WERI-Rb-1 (cell line): ENCODE data around the gene NFATC1.

Experiments
- DNase-seq: peaks from one replicate; pipeline ENCODE4 v3.0.0-alpha.2; 2020
- H3K27ac ChIP-seq: fragments of 250-450 bp; sonication (Bioruptor Pico); 2 replicates; pipeline ENCODE4 v1.5.1; 2020; ENCODE audit warnings: mild to moderate bottlenecking, moderate library complexity
- H3K27me3 ChIP-seq: fragments of 250-450 bp; sonication (Bioruptor Pico); 2 replicates; pipeline ENCODE4 v1.5.1; 2021; ENCODE audit warnings: mild to moderate bottlenecking, low read depth, moderate library complexity; ENCODE audit not compliant: insufficient read depth, severe bottlenecking
- H3K36me3 ChIP-seq: fragments of 250-450 bp; sonication (Bioruptor Pico); 2 replicates; pipeline ENCODE4 v1.5.1; 2020; ENCODE audit warnings: mild to moderate bottlenecking, moderate library complexity
- H3K4me3 ChIP-seq: 2 replicates; pipeline ENCODE4 v1.5.1; 2011; ENCODE audit warnings: low read depth, mild to moderate bottlenecking, control low read depth, low read length
- H3K9me3 ChIP-seq: fragments of 250-450 bp; sonication (Bioruptor Pico); 2 replicates; pipeline ENCODE4 v1.5.1; 2021; ENCODE audit warnings: mild to moderate bottlenecking, moderate library complexity; ENCODE audit not compliant: severe bottlenecking
- TF ChIP-seq, protein P1 (sequence below): IDR thresholded peaks from 2 replicates; pipeline ENCODE4 v1.5.1; 2011; ENCODE audit warnings: low read depth, mild to moderate bottlenecking, control low read depth, inconsistent platforms, low read length

Gene NFATC1

DNA sequence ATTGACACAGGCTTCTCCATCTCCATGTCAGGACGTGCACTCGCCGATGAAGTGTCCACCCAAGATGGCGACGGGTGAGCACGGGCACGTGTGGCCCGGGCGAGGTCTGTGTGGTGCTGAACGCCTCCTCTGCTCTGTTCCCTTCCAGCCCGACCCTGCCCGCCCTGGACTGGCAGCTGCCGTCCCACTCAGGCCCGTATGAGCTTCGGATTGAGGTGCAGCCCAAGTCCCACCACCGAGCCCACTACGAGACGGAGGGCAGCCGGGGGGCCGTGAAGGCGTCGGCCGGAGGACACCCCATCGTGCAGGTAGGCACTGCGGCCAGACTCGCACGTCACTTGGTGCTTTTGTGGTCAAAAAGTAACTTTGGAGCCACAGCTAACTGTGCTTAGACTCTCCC is 37.7 kb downstream of the NFATC1 start:
- H3K36me3 ChIP-seq = peaks cover 47% of the 10 kb centered on the region
- H3K27ac ChIP-seq = no peak overlapping the region
- no peaks in the 10 kb centered on the region for H3K27me3 ChIP-seq
- TF ChIP-seq, protein P1, sequence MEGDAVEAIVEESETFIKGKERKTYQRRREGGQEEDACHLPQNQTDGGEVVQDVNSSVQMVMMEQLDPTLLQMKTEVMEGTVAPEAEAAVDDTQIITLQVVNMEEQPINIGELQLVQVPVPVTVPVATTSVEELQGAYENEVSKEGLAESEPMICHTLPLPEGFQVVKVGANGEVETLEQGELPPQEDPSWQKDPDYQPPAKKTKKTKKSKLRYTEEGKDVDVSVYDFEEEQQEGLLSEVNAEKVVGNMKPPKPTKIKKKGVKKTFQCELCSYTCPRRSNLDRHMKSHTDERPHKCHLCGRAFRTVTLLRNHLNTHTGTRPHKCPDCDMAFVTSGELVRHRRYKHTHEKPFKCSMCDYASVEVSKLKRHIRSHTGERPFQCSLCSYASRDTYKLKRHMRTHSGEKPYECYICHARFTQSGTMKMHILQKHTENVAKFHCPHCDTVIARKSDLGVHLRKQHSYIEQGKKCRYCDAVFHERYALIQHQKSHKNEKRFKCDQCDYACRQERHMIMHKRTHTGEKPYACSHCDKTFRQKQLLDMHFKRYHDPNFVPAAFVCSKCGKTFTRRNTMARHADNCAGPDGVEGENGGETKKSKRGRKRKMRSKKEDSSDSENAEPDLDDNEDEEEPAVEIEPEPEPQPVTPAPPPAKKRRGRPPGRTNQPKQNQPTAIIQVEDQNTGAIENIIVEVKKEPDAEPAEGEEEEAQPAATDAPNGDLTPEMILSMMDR = no peak
- H3K4me3 ChIP-seq = no peak overlapping the region
- no peaks in the 10 kb centered on the region for H3K9me3 ChIP-seq
- DNase-seq = no peak

DNA sequence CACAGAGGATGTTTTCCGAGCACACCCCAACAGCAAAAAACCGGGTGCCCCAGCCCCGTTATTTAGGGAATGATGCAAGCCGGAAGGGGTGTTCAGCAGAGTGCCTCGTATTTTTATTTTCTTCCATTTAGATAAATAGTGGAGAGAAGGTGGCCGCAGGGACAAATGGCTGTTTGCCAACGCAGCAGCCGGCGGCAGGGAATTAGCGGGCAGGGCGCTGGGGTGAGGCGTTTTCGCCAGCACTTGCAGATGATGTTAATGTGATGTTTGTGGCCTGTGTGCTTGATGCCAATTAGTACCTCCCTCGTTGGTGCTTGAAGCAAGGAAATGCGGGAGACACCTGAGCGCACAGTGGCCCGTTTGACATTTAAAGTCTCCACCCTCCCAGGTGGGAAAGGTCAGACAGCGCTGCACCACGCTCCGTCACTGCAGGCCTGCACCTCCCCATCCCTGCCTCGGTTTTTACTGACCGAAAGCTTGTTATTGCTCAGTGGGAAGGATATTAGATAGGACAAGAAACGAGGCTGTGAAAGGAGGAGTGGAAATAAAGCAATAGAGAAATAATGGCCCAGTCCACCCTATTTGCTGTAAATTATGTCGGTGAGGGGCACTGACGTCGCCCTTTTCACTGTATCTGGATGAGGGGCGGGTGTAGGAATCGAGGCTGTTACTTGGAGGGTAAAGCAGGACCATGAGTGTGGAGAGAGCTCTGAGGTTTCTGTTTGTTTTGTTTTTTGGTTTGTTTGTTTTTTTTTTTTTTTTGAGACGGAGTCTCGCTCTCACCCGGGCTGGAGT is 39.1 kb downstream of the NFATC1 start:
- TF ChIP-seq, protein P1 = no peak

DNA sequence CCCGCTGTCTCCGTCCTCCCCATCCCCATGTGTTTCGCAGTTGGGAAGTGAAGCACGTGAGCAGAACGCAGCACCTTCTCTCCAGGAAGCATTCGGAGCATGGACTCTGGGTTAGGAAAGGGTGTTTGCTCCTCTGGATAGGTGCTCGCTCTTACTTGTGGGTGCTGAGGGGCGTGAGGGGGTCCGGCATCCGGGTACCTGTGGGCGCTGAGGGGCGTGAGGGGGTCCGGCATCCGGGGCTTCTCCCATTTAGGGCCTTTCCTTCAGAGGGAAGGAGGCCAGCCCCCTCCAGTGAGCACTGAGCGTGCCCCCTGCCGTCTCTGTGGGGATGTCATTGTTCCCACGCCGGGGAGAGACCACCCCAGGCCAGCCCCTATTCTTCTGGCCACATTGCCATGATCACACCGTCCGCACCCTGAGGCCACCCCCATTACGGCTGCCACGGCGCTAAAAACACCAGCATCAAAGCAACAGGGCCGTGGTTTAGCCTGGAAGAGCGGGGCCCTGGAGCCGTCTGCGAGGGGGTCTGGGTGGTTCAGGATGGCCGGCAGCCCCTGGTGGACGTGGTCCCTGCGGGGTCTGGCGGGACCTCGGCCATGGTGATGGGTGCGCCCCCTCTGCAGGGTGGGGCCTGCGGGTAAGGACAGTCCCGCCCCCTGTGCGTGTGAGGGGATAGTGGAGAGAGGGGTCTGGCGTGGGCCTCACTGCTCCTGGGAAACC is 41.0 kb downstream of the NFATC1 start:
- DNase-seq = no peak
- H3K27me3 ChIP-seq = no peaks in the 10 kb centered on the region
- H3K36me3 ChIP-seq = peaks cover 60% of the 10 kb centered on the region
- no peaks in the 10 kb centered on the region for H3K9me3 ChIP-seq
- H3K4me3 ChIP-seq = no peak overlapping the region
- TF ChIP-seq, protein P1 = no peak
- no peak overlapping the region for H3K27ac ChIP-seq

More for the DNA sequence above, 39.1 kb downstream of the NFATC1 start:
- Histone ChIP-seq H3K27me3 (no peaks in the 10 kb centered on the region), H3K9me3 (no peaks in the 10 kb centered on the region), H3K36me3 (peaks cover 53% of the 10 kb centered on the region), H3K4me3 (no peak overlapping the region), H3K27ac (no peak overlapping the region)
- no peak for DNase-seq

DNA sequence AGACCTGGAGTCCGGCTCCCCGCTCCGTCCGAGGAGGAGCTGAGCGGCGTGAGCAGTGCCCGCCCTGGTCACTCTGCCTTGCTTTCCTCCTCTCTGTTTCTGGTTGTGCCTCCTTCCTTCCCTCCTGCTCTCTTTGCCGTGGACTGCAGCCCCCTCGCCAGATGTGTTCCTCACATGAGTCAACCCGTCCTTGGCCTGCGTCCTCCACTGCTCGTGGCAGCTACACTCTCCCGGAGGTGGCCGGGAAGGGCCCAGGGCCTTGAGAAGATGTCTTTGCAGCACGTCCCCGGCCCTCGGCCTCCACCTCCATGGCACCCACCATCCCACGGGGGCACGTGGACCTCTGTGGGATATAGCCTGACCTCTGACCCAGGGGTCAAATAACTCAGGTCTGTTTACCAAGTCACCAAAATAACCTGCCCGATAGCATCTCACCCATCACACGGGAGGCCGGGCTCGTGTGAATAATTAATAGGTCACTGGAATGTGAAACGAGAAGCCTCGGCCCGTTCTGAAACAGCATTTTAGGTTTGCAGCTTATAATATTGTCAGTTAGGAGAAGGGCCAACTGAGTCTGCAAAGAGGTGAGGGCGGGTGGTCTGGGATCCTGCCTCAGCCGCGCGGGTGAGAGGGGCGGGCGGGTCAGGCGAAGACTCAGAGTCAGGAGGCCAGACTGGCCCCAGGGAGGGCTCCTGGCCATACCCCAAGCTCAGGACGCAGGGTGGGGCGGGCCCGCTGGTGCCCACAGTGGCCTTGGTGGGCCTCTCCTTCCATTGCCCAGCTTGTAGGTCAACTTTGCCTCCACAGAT is 42.6 kb downstream of the NFATC1 start:
- Histone ChIP-seq H3K27me3 (no peaks in the 10 kb centered on the region), H3K36me3 (peaks cover 62% of the 10 kb centered on the region)
- TF ChIP-seq, protein P1 = no peak

DNA sequence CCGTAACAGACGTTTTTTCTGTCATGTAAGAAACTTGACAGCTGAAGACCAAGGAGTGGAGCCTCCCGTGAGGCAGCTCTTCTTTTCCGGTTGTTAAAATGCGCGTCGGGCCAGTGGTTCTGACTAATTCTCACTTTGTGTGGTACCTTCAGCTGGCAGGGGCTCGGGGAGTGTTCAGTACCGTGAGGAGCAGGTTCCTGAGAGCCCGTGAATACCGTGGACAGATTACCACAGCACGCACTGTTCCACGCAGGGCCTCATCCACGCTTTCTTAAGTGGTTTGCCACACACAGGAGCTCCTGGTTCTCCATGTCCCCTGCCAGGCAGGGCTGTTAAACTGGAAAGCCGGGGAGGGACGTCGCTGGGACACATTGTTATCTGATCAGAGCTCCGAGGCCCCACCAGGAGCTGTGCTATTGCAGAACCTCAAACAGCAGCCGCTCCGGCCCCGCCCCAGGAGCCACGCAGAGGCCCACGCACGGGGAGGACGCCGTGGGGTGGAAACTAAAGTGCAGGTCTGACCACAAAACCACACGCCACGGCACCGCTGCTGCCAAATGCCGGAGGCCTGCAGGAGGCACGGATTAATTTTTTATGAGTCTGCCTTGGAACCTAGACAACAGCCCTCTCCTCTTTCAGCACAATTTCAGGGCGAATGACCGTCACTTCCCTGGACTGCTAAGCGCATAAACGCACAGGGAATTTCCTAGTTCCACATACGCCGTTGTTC is 43.3 kb downstream of the NFATC1 start:
- H3K9me3 ChIP-seq = no peaks in the 10 kb centered on the region
- H3K27ac ChIP-seq = no peak overlapping the region
- TF ChIP-seq, protein P1 = no peak
- H3K27me3 ChIP-seq = no peaks in the 10 kb centered on the region
- peaks cover 56% of the 10 kb centered on the region for H3K36me3 ChIP-seq
- H3K4me3 ChIP-seq = no peak overlapping the region
- DNase-seq = no peak

More for the DNA sequence above, 42.6 kb downstream of the NFATC1 start:
- H3K27ac ChIP-seq = no peak overlapping the region
- no peak overlapping the region for H3K4me3 ChIP-seq
- DNase-seq = no peak
- no peaks in the 10 kb centered on the region for H3K9me3 ChIP-seq
